ENCODE results near the gene TPH1. TPM values are rescaled to one million over a fixed set of nuclear protein-coding genes. Genes with fewer than 3 reads are reported as not detected.

TPH1 gene
- total RNA-seq, 4 donors from 2014 or later, result under 0.01 to 2.3 (median 1.3) TPM

Other genes with a start within 250 kb of the TPH1 start
- 10 to 100 TPM; 12.6 to 64.4 (median 43.7) TPM for gene SERGEF, start 33.2 kb downstream of the TPH1 start, total RNA-seq
- gene SAAL1, start 59.8 kb upstream of the TPH1 start, total RNA-seq, result 10 to 100 TPM in 3 of 4 donors, under 1 TPM in 1; 0.77 to 29.9 (median 12.7) TPM
- gene MRGPRX3, start 86.3 kb upstream of the TPH1 start, total RNA-seq, result not detected
- not detected for gene MRGPRX4, start 126.6 kb upstream of the TPH1 start, total RNA-seq
- gene SAA4, start 190.5 kb upstream of the TPH1 start, total RNA-seq, result not detected
- 1 to 10 TPM in 1 of 4 donors, not detected in 3; 3.8 TPM for gene SAA2, start 202.4 kb upstream of the TPH1 start, total RNA-seq
- gene SAA1, start 220.0 kb upstream of the TPH1 start, total RNA-seq, result 1 to 10 TPM in 1 of 4 donors, not detected in 3; 3.3 TPM